ENCODE results near the gene SSUH2. TPM values are rescaled to one million over a fixed set of nuclear protein-coding genes. Genes with fewer than 3 reads are reported as not detected.

Gene SSUH2
- total and polyA plus RNA-seq, 4 donors: 0.07 to 3.4 (median 0.34) TPM

GRCh38 chr3:8625991-8626390 is 18.6 kb downstream of the SSUH2 start:
- DNase-seq: no peak
- Histone ChIP-seq H3K4me3 (no peak overlapping the region), H3K4me1 (ENCODE audit: control insufficient read depth in 5 of 5, insufficient read depth in 5 of 5, low read length in 5 of 5) (peaks cover 0 to 13% (median 2%) of the 10 kb centered on the region in 5 donors), H3K27ac (ENCODE audit: low read depth in 1 of 2, low read length in 1 of 2) (no peak overlapping the region), H3K9me3 (ENCODE audit: control insufficient read depth in 4 of 4, insufficient read depth in 3 of 4, low read length in 3 of 4) (peaks cover 0 to 2% (median 0%) of the 10 kb centered on the region in 4 donors), H3K9ac (ENCODE audit: insufficient read depth in 1 of 2, low read length in 2 of 2) (no peak overlapping the region), H3K36me3 (ENCODE audit: control insufficient read depth in 4 of 4, insufficient read depth in 4 of 4, low read length in 4 of 4) (no peaks in the 10 kb centered on the region), H3K27me3 (ENCODE audit: control insufficient read depth in 3 of 3, insufficient read depth in 3 of 3, low read length in 2 of 3) (no peaks in the 10 kb centered on the region)
- no peak for ATAC-seq (ENCODE audit: insufficient read depth, low FRiP score)
- TF ChIP-seq, protein P1, sequence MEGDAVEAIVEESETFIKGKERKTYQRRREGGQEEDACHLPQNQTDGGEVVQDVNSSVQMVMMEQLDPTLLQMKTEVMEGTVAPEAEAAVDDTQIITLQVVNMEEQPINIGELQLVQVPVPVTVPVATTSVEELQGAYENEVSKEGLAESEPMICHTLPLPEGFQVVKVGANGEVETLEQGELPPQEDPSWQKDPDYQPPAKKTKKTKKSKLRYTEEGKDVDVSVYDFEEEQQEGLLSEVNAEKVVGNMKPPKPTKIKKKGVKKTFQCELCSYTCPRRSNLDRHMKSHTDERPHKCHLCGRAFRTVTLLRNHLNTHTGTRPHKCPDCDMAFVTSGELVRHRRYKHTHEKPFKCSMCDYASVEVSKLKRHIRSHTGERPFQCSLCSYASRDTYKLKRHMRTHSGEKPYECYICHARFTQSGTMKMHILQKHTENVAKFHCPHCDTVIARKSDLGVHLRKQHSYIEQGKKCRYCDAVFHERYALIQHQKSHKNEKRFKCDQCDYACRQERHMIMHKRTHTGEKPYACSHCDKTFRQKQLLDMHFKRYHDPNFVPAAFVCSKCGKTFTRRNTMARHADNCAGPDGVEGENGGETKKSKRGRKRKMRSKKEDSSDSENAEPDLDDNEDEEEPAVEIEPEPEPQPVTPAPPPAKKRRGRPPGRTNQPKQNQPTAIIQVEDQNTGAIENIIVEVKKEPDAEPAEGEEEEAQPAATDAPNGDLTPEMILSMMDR (IDR thresholded peaks at IDR 0.05; ENCODE audit: control extremely low read depth, extremely low read depth): no peak
- 90 to 95% methylated on average over 3 of the region's 3 CpGs for WGBS, 2 donors

- H3K4me3 ChIP-seq: no peak overlapping the region
- peaks cover 0 to 4% (median 0%) of the 10 kb centered on the region in 4 donors for H3K9me3 ChIP-seq (ENCODE audit: control insufficient read depth in 4 of 4, insufficient read depth in 3 of 4, low read length in 3 of 4)
- ATAC-seq (ENCODE audit: insufficient read depth, low FRiP score): no peak
- no peaks in the 10 kb centered on the region for H3K36me3 ChIP-seq (ENCODE audit: control insufficient read depth in 4 of 4, insufficient read depth in 4 of 4, low read length in 4 of 4)
- 96 to 97% methylated on average over 7 of the region's 7 CpGs for WGBS, 2 donors
- peaks cover 0 to 13% (median 2%) of the 10 kb centered on the region in 5 donors for H3K4me1 ChIP-seq (ENCODE audit: control insufficient read depth in 5 of 5, insufficient read depth in 5 of 5, low read length in 5 of 5)
- TF ChIP-seq, protein P1 (IDR thresholded peaks at IDR 0.05; ENCODE audit: control extremely low read depth, extremely low read depth): no peak
- H3K9ac ChIP-seq (ENCODE audit: insufficient read depth in 1 of 2, low read length in 2 of 2): no peak overlapping the region
- H3K27ac ChIP-seq (ENCODE audit: low read depth in 1 of 2, low read length in 1 of 2): no peak overlapping the region
- H3K27me3 ChIP-seq (ENCODE audit: control insufficient read depth in 3 of 3, insufficient read depth in 3 of 3, low read length in 2 of 3): no peaks in the 10 kb centered on the region
- DNase-seq: no peak
These were observed 20.0 kb downstream of the SSUH2 start for GRCh38 chr3:8624612-8625011.

GRCh38 chr3:8623741-8624140 is 20.9 kb downstream of the SSUH2 start:
- ATAC-seq (ENCODE audit: insufficient read depth, low FRiP score) (no peak), DNase-seq (no peak)
- no peaks in the 10 kb centered on the region for H3K36me3 ChIP-seq (ENCODE audit: control insufficient read depth in 4 of 4, insufficient read depth in 4 of 4, low read length in 4 of 4)
- no peak overlapping the region for H3K27ac ChIP-seq (ENCODE audit: low read depth in 1 of 2, low read length in 1 of 2)
- 85 to 87% methylated on average over 14 of the region's 14 CpGs for WGBS, 2 donors
- peaks cover 0 to 8% (median 0%) of the 10 kb centered on the region in 4 donors for H3K9me3 ChIP-seq (ENCODE audit: control insufficient read depth in 4 of 4, insufficient read depth in 3 of 4, low read length in 3 of 4)
- H3K4me1 ChIP-seq (ENCODE audit: control insufficient read depth in 5 of 5, insufficient read depth in 5 of 5, low read length in 5 of 5): peaks cover 0 to 13% (median 2%) of the 10 kb centered on the region in 5 donors
- H3K9ac ChIP-seq (ENCODE audit: insufficient read depth in 1 of 2, low read length in 2 of 2): no peak overlapping the region
- no peaks in the 10 kb centered on the region for H3K27me3 ChIP-seq (ENCODE audit: control insufficient read depth in 3 of 3, insufficient read depth in 3 of 3, low read length in 2 of 3)
- TF ChIP-seq, protein P1 (IDR thresholded peaks at IDR 0.05; ENCODE audit: control extremely low read depth, extremely low read depth): no peak
- no peak overlapping the region for H3K4me3 ChIP-seq

Measured in lung (tissue), 12 donors.